HepG2 (cell line): ENCODE measurements around the gene ITK. TPM values are rescaled to one million over a fixed set of nuclear protein-coding genes. Genes with fewer than 3 reads are reported as not detected.
A peak's percentile ranks its signal among the peaks of the same experiment; 100 is the strongest.

Source experiments
- CEBPB ChIP-seq: IDR thresholded peaks from 2 replicates; pipeline ENCODE4 v1.6.1; 2011; ENCODE audit warnings: low read depth, low read length, improper control_type of control experiment, borderline replicate concordance
- DNMT3B ChIP-seq: conservative IDR thresholded peaks from 2 replicates; pipeline ENCODE4 v1.6.1; 2016; ENCODE audit warnings: missing biosample characterization, control low read depth
- GATAD2A ChIP-seq: IDR thresholded peaks from 2 replicates; pipeline ENCODE4 v1.6.1; 2016
- HOXA5 ChIP-seq: sonication (generic); formaldehyde crosslinking; IDR thresholded peaks from 2 replicates; pipeline ENCODE4 v1.4.0; 2020; ENCODE audit warnings: missing genetic modification reagents
- IKZF1 ChIP-seq: fragments of 450-650 bp; IDR thresholded peaks from 2 replicates; pipeline ENCODE4 v1.7.1; 2016
- ISL2 ChIP-seq: sonication (generic); formaldehyde crosslinking; IDR thresholded peaks from 2 replicates; pipeline ENCODE4 v1.5.0; 2020; ENCODE audit warnings: missing genetic modification reagents
- KDM6A ChIP-seq: IDR thresholded peaks from 2 replicates; pipeline ENCODE4 v1.6.1; 2016; ENCODE audit warnings: low read depth
- NBN ChIP-seq: fragments of 450-650 bp; conservative IDR thresholded peaks from 2 replicates; pipeline ENCODE4 v1.6.1; 2017
- NFYC ChIP-seq: IDR thresholded peaks from 2 replicates; pipeline ENCODE4 v1.6.1; 2016; ENCODE audit warnings: missing genetic modification reagents, missing compliant biosample characterization
- RFX1 ChIP-seq: fragments of 450-650 bp; IDR thresholded peaks from 2 replicates; pipeline ENCODE4 v1.6.1; 2017
- SMAD1 ChIP-seq: sonication (generic); formaldehyde crosslinking; IDR thresholded peaks from 2 replicates; pipeline ENCODE4 v1.4.0; 2020; ENCODE audit warnings: missing genetic modification reagents, low read depth, mild to moderate bottlenecking, borderline replicate concordance
- SP140L ChIP-seq: sonication (generic); formaldehyde crosslinking; IDR thresholded peaks from 2 replicates; pipeline ENCODE4 v1.4.0; 2020; ENCODE audit warnings: missing genetic modification reagents, borderline replicate concordance
- STAG1 ChIP-seq: sonication (generic); formaldehyde crosslinking; IDR thresholded peaks from 2 replicates; pipeline ENCODE4 v1.4.0; 2020; ENCODE audit warnings: missing genetic modification reagents
- ZNF253 ChIP-seq: sonication (generic); formaldehyde crosslinking; IDR thresholded peaks from 2 replicates; pipeline ENCODE4 v1.8.0; 2022; ENCODE audit warnings: mild to moderate bottlenecking, missing genetic modification reagents, borderline replicate concordance
- ZNF260 ChIP-seq: sonication (generic); formaldehyde crosslinking; IDR thresholded peaks from 2 replicates; pipeline ENCODE4 v1.4.0; 2020; ENCODE audit warnings: missing genetic modification reagents, low read depth, mild to moderate bottlenecking, borderline replicate concordance
- ZNF615 ChIP-seq: sonication (generic); formaldehyde crosslinking; IDR thresholded peaks from 2 replicates; pipeline ENCODE4 v1.5.0; 2020; ENCODE audit warnings: mild to moderate bottlenecking, missing genetic modification reagents, borderline replicate concordance
- polyA plus RNA-seq, 8 experiments: library from polyadenylated mRNA; depleted of rRNA in 3 of 8; stranded (reverse) in 7 of 8; unstranded in 1 of 8; fragments of >200 nt; fragmentation: Illumina TruSeq in 4 of 8; extraction: Trizol in 4 of 8; gene quantifications; 2 replicates each; pipeline versions ENCODE4 v1.2.1 to v1.2.3, GENCODE V29; 2011 to 2016; ENCODE audit warnings: low read depth in 4 of 8, missing spikeins in 1 of 8, mixed read lengths in 1 of 8; ENCODE audit not compliant: insufficient read depth in 1 of 8
- total RNA-seq, 5 experiments: library from RNA; depleted of rRNA; stranded (reverse); fragments of >200 nt; fragmentation: Illumina TruSeq; extraction: Trizol; gene quantifications; 2 replicates each; pipeline ENCODE4 v1.2.3, GENCODE V29; 2016; ENCODE audit warnings: low read depth in 1 of 5
- TF ChIP-seq, protein P1 (sequence below): sonication (generic); formaldehyde crosslinking; IDR thresholded peaks from 2 replicates; pipeline ENCODE4 v1.4.0; 2020; ENCODE audit warnings: mild to moderate bottlenecking, missing genetic modification reagents
- TF ChIP-seq, protein P2 (sequence below), 2 experiments: fragments of 450-650 bp in 1 of 2; sonication (generic) in 1 of 2; formaldehyde crosslinking; IDR thresholded peaks; 2 replicates each; pipeline versions ENCODE4 v1.5.0 to v1.8.0; 2020 to 2022; ENCODE audit warnings: mild to moderate bottlenecking in 1 of 2, missing genetic modification reagents in 1 of 2
- TF ChIP-seq, protein P3 (sequence below): sonication (generic); formaldehyde crosslinking; IDR thresholded peaks from 2 replicates; pipeline ENCODE4 v1.9.0; 2021; ENCODE audit warnings: missing genetic modification reagents, borderline replicate concordance
- TF ChIP-seq, protein P4 (sequence below): sonication (generic); formaldehyde crosslinking; conservative IDR thresholded peaks from 2 replicates; pipeline ENCODE4 v1.4.0; 2020; ENCODE audit warnings: missing genetic modification reagents
- TF ChIP-seq, protein P5 (sequence below): IDR thresholded peaks from 2 replicates; pipeline ENCODE4 v1.6.1; 2016; ENCODE audit warnings: missing compliant biosample characterization, missing genetic modification reagents, borderline replicate concordance

The ITK gene
- total and polyA plus RNA-seq, 2 of the 13 experiments (the other 11 are each of a cell fraction or from before 2014, with no cell fraction given): 0.01 TPM; not detected in 1

DNA sequence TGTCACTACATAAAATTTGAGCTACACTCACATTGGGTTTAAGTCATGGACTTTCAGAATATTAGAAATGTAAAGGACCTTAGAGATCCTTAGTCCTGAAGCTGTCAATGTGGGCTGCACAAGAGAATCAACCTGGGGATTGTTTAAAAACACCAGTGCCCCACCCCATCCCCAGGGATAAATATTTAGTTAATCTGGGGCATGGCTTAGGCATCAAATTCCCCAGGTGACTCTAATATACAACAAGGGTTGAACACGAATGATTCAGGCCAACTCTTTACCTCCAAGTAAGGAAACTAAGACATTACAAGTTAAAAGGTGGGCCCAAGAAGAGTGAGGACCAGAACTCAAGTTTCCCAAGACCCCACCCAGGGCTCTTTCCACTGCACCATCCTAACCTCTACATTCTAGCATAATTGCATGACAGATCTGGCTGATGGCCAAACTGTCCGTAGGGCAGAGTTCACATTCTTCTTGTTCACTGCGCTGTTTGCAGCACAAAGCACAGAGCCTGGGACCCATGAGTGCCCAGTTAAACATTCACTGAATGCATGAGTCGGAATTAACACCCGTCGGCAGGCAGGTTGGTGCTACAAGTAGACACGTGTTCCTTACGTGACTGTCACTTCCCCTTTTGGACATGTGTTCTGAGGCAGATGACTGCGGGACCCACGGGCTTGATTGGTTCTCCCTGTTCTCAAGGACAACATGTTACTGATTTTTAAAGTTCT lies 110.5 kb downstream of the ITK start (continued):
- TF ChIP-seq, protein P1, sequence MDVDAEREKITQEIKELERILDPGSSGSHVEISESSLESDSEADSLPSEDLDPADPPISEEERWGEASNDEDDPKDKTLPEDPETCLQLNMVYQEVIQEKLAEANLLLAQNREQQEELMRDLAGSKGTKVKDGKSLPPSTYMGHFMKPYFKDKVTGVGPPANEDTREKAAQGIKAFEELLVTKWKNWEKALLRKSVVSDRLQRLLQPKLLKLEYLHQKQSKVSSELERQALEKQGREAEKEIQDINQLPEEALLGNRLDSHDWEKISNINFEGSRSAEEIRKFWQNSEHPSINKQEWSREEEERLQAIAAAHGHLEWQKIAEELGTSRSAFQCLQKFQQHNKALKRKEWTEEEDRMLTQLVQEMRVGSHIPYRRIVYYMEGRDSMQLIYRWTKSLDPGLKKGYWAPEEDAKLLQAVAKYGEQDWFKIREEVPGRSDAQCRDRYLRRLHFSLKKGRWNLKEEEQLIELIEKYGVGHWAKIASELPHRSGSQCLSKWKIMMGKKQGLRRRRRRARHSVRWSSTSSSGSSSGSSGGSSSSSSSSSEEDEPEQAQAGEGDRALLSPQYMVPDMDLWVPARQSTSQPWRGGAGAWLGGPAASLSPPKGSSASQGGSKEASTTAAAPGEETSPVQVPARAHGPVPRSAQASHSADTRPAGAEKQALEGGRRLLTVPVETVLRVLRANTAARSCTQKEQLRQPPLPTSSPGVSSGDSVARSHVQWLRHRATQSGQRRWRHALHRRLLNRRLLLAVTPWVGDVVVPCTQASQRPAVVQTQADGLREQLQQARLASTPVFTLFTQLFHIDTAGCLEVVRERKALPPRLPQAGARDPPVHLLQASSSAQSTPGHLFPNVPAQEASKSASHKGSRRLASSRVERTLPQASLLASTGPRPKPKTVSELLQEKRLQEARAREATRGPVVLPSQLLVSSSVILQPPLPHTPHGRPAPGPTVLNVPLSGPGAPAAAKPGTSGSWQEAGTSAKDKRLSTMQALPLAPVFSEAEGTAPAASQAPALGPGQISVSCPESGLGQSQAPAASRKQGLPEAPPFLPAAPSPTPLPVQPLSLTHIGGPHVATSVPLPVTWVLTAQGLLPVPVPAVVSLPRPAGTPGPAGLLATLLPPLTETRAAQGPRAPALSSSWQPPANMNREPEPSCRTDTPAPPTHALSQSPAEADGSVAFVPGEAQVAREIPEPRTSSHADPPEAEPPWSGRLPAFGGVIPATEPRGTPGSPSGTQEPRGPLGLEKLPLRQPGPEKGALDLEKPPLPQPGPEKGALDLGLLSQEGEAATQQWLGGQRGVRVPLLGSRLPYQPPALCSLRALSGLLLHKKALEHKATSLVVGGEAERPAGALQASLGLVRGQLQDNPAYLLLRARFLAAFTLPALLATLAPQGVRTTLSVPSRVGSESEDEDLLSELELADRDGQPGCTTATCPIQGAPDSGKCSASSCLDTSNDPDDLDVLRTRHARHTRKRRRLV (CRISPR knock-in tag): 0 out of 2 replicates have a peak, but pooled peaks have one; percentile 41
- TF ChIP-seq STAG1 (CRISPR knock-in tag): no peak
- TF ChIP-seq SMAD1 (CRISPR knock-in tag): no peak
- no peak for TF ChIP-seq RFX1
- TF ChIP-seq HOXA5: peak; percentile 84; the same call in 1 of the 2 replicates
- TF ChIP-seq DNMT3B (CRISPR knock-in tag): no peak
- TF ChIP-seq ZNF253: no peak
- peak; percentile 64 for TF ChIP-seq NFYC (CRISPR knock-in tag)
- TF ChIP-seq SP140L (CRISPR knock-in tag): peak; percentile 84; the same call in 1 of the 2 replicates
- TF ChIP-seq IKZF1: no peak
- TF ChIP-seq NBN: no peak
- TF ChIP-seq, protein P2, sequence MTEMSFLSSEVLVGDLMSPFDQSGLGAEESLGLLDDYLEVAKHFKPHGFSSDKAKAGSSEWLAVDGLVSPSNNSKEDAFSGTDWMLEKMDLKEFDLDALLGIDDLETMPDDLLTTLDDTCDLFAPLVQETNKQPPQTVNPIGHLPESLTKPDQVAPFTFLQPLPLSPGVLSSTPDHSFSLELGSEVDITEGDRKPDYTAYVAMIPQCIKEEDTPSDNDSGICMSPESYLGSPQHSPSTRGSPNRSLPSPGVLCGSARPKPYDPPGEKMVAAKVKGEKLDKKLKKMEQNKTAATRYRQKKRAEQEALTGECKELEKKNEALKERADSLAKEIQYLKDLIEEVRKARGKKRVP (CRISPR knock-in tag; IDR thresholded peaks at IDR 0.05): peak in 1 of 2 experiments; percentile 77; a peak in 2 of 4 replicates
- no peak for TF ChIP-seq ZNF260 (CRISPR knock-in tag)
- TF ChIP-seq GATAD2A: peak; percentile 97
- TF ChIP-seq CEBPB: peak; percentile 71
- TF ChIP-seq ISL2 (CRISPR knock-in tag): peak; percentile 69; the same call in 1 of the 2 replicates
- TF ChIP-seq, protein P3, sequence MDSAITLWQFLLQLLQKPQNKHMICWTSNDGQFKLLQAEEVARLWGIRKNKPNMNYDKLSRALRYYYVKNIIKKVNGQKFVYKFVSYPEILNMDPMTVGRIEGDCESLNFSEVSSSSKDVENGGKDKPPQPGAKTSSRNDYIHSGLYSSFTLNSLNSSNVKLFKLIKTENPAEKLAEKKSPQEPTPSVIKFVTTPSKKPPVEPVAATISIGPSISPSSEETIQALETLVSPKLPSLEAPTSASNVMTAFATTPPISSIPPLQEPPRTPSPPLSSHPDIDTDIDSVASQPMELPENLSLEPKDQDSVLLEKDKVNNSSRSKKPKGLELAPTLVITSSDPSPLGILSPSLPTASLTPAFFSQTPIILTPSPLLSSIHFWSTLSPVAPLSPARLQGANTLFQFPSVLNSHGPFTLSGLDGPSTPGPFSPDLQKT (CRISPR knock-in tag): no peak
- TF ChIP-seq, protein P4, sequence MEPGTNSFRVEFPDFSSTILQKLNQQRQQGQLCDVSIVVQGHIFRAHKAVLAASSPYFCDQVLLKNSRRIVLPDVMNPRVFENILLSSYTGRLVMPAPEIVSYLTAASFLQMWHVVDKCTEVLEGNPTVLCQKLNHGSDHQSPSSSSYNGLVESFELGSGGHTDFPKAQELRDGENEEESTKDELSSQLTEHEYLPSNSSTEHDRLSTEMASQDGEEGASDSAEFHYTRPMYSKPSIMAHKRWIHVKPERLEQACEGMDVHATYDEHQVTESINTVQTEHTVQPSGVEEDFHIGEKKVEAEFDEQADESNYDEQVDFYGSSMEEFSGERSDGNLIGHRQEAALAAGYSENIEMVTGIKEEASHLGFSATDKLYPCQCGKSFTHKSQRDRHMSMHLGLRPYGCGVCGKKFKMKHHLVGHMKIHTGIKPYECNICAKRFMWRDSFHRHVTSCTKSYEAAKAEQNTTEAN: peak; percentile 88
- TF ChIP-seq, protein P5, sequence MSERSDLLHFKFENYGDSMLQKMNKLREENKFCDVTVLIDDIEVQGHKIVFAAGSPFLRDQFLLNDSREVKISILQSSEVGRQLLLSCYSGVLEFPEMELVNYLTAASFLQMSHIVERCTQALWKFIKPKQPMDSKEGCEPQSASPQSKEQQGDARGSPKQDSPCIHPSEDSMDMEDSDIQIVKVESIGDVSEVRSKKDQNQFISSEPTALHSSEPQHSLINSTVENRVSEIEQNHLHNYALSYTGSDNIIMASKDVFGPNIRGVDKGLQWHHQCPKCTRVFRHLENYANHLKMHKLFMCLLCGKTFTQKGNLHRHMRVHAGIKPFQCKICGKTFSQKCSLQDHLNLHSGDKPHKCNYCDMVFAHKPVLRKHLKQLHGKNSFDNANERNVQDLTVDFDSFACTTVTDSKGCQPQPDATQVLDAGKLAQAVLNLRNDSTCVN (CRISPR knock-in tag): peak; percentile 92
- no peak for TF ChIP-seq ZNF615
- TF ChIP-seq KDM6A: peak; percentile 83
